Renal cortical epithelial cell (primary cell): ENCODE results near the gene SLC22A23. TPM values are rescaled to one million over a fixed set of nuclear protein-coding genes. Genes with fewer than 3 reads are reported as not detected.

Experiments
- DNase-seq: peaks from one replicate; pipeline ENCODE4 v3.0.0-alpha.2; 2011; ENCODE audit warnings: low read depth
- total RNA-seq: library from RNA; depleted of rRNA; stranded (reverse); fragments of >200 nt; gene quantifications from 2 replicates; pipeline ENCODE4 v1.2.3, GENCODE V29; 2014

Gene SLC22A23
- total RNA-seq, 1 donor from 2014 or later, result 2.4 TPM

DNA sequence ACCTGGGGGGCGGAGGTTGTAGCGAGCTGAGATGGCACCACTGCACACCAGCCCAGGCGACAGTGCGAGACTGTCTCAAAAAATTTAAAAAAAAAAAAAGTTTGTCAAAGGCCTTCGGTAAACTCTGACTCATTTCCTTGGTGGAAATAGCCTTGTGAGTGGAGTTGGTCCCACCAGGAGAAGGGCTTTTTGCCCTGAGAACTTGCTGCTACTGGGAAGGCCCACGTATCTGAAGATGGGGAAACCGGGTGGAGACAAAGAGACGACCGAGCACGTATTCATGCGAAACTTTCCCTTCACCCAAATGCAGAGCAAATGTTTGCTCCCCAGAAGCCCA, 51.7 kb downstream of the SLC22A23 start:
- DNase-seq, result no peak

DNA sequence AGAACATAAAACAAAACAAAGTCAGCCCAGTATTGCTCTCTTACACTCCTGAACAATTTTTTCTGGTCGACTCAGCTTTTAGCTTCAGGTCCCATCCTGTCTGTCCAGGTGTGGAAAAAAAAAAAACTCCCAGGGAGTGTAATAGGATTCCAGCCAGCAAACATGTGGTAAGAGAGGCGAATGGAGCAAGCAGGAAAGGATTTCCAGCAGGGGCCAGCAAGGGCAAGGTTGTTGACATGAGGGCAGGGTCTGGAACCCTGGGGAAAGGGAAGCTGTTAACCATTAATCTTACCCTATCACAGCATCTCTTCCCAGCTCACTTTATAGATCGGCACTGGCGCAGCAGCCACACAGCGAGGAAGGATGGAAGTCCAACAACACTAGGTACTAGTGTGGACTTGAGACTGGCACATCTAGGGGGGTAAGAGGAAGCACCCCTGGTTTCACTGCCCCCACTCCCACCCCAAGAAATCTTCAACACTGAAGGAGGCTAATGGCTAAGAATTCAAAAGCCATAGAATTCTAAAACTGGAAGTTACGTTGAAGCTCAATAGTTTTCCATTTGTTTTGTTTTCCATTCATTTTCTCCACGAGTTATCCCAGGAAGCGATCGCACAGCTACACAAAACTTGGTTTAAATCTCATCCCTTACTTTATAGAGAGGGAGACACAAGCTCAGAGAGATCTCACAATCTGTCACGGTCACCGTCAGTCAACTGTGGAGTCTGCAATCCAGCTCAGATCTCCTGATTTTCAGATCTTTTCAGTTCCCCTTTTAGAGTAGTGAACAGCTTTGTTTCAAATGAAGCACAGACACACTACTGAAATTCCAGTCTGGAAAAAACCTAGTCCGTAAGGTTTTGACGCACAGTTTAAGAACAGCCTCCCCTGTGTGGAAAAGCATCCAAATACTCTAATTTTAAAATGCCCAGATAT, 53.3 kb downstream of the SLC22A23 start:
- peak; percentile 91 for DNase-seq

DNA sequence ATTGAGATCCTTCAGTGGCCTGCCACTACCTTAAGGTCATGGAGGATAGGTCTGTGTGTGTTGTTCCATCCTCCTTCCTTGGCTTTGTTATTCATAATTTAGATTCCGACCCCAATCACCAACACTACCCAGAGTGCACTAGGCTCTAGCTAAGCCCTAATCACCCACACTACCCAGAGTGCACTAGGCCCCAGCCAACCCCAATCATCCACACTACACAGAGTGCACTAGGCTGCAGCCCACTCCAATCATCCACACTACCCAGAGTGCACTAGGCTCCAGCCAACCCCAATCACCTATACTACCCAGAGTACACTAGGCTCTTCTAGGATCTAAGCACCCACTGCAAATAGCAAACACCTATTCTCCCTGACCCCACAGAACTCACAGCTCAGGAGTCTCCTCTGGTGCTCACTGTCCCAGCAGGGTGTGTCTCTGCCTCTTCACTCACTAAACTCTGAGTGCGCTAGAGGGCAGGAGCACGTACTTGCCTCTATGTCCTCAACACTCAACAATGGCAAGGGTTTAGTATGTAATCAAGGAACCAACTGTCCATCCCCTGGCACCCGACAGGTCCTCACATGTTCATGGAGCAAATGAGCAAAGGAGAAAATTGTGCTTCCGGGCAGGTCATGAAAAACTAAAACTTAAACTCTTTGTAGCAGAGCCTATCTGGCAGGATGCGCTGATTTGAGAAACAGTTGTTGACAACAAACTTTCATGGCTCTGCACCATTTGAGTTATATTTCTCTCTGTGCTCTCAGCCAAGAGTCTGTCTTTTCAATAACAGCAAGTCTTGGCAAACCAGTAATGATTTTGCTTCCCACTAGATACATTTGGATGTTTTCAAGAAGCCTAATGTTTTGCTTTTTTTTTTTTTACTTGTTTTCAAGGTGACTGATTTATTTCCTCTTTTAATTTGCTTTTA, 54.3 kb downstream of the SLC22A23 start:
- no peak for DNase-seq

DNA sequence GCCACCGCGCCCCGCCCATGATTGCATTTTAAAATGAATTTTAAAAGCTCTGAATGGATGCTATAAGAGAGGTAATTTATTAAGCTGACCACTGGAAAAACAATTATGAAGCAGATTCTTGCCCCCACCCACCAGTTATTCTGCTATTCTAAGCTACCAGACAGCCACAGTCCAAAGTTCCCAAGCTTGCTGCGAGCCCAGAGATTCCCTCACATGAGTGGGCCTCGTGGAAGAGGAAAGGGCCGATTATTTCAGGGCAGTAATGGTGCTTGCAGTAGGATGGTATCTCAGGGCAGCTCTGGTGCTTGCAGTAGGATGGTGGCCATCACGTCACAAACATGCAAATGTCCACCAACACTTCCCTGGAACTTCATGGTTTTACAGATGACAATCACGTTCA, 56.7 kb downstream of the SLC22A23 start:
- DNase-seq, result no peak

DNA sequence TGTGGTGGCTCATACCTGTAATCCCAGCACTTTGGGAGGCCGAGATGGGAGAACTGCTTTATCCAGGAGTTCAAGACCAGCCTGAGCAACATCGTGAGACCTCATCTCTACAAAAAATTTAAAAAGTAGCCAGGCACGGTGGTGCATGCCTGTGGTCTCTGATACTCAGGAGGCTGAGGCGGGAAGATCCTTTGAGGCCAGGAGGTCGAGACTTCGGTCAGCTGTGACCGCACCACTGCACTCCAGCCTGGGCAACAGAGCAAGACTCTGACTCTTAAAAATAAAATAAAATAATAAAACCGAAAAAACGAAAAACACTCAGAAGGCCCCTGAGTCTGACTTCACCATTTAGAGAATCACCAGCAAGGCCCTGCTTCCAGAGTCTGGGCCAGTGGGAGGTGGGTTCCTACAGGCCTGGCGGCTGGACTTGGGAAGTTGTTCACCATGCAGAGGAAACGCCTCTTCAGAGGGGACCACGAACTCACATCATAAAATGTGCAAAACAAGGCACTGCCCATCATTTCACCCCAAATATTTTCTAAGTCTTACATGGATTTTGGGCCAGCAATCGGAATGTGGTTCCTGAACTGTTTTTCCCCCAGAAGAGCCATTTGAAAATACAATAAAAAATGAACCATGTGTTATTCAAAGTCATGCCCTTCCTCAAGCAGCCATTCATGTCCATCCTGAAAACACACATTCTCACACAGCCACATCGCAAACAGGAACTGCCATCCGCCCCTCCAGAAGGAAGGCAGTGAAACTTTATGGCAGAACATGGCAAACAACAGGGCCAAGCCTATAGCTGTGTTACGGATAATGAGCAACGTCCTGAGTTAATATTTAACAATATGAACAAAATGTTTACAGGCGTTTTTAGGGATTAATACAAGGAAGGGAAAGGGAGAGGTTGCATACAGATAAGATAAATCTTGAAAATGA, 57.8 kb downstream of the SLC22A23 start:
- DNase-seq, result no peak

DNA sequence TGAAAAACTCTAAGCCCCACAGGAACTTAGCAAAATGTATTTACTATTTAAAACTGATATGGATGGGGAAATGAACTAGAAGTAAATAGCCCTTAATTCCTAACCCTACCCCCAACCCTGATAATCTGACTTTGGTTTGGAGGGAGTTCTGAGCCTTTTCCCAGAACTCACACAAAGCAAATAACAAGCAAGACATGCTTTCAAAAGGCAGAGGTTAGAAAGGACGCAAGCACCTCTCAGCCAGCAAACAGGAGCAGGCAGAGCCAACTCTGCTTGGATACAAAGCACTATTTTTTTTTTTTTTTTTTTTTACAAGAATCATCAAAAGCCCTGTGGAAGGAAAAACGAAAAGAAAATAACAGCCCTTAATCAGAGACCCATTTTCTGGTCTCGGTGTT, 58.7 kb downstream of the SLC22A23 start:
- no peak for DNase-seq

DNA sequence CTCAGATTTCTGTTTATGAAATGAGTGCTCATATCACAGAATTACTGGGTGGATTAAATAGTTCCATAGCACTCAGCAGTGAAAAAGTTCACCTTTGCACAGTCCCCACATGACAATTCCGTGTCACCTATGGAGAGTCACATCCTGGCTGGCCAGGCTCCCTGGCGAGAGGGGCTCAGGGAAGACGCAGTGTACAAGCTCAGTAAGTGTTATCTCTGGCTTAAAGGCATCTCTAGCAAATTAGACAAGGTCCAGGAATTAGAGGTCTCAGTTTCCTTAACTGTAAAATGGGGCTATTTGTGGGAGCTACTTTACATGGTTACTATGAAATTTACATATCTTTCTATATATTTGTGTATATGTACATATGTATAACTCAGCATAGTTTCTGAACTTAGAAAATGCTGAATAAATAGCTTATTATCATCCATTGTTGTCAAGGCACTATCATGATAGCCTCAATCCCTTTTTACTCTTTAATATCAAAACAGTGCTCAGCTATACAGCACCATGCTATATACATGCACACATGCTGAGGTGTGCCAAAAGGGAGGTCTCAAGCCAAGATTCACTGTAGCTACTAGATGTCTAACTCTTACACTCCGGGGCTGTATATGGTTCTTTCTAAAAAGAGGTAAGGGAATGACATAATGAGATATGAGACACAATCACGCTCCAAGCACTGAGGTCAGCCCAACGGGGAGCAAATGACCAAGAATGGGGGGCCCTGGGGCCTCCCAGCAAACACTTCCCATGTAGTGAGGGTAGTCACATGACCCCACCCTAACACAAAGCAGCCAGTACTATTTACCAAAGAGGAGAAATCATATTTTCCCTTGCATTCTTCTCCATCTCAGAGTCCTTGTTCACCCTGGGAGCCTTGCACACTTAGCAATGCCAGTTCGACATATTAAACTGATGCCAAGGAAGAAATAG, 59.4 kb downstream of the SLC22A23 start:
- DNase-seq, result no peak

DNA sequence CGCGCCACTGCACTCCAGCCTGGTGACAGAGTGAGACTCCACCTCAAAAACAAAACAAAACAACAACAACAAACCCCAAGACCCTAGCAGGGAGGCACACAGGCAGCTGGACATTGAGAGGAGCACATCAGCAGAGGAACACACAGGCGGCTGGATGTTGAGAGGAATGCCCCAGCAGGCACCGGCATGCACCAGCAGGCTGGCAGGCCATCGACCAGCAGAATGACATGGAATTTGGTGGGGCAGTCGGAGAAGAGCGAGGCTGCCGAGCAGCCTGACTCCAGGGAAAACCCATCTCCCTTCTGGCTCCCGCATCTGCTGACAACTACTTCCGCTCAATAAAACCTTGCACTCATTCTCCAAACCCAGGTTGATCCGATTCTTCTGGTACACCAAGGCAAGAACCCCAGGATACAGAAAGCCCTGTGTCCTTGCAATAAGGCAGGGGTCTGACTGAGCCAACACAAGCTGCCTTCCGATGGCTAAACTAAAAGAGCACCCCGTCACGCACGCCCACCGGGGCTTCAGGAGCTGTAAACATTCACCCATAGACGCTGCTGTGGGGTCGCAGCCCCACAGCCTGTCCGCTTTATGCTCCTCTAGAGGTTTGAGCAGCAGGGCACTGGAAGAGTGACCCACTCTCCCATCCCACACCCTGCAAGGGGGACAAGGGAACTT, 60.2 kb downstream of the SLC22A23 start:
- no peak for DNase-seq

DNA sequence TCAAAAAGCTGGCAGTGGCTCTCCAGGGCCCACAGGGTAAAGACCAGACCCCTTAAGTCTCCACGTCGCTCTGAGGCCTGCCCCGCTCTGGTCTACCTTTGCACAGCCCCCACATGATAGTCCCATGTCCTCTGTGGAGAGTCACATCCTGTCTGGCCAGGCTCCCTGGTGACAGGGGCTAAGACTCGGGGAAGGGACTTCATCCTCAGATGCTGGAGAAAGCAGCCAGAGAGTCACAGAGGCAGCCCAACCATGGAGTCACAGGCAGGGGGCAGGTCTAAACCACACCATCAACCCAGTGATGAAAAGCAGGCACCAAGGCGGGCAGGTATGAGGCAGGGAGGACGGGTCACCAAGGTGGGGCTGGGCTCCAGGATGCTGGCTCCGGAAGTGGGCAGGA, 62.2 kb downstream of the SLC22A23 start:
- no peak for DNase-seq

DNA sequence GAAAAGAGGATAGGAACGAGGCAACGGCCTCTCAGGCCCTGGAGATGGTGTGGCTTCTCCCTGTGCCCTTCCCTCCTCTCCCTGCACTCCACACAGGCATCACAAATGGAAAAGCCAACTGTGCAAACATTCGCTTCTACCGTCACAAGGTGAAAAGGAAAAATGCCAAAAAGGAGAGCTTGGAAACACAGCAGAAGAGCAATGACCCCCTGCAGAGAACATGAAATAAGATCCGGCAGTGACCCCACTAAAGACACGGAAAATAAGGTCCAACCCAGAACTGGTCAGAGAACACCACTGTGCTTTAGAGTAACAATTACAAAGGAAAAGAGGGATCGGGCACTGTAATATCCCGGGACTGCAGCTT, 63.0 kb downstream of the SLC22A23 start:
- DNase-seq, result no peak

DNA sequence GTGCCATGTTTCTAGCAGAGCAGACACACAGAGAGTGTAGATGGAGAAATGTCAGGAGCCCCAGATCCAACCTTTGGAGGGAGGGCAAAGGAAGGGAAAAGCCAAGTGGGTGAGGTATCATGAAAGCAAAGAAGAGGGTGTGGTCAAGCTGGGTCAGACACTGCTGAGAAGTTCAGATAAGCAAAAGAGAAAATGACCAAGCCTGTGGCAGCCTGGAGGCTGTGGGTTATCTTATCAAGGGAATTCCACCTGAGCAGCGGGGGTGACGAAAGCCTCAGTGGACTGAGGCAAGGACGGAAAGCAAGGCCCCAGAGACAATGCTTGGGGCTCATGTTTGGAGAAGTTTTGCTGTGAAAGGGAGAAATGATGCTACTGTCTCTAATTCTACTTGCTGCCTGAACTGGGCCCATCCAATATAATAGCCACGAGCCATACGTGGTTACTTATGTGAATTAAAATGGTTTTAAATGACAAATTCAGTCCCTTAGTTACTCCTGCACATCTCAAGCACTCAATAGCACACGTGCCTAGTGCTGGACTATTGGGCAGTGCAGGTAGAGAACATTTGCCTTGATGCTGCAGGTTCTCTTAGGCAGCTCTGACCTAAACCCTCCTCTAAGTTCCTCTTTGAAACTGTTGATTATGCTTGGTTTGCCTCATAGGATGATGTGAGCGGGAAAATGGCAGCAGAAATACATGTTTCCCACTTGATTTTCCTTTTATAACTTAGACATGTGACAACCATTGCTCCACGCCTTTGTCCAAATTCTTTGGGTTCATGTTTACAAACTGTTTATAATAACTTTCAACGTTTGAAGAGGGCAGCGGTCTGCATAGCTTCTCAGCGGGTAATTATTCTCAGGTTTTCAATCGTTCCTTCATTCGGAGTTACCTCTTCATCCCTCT, 63.7 kb downstream of the SLC22A23 start:
- no peak for DNase-seq

DNA sequence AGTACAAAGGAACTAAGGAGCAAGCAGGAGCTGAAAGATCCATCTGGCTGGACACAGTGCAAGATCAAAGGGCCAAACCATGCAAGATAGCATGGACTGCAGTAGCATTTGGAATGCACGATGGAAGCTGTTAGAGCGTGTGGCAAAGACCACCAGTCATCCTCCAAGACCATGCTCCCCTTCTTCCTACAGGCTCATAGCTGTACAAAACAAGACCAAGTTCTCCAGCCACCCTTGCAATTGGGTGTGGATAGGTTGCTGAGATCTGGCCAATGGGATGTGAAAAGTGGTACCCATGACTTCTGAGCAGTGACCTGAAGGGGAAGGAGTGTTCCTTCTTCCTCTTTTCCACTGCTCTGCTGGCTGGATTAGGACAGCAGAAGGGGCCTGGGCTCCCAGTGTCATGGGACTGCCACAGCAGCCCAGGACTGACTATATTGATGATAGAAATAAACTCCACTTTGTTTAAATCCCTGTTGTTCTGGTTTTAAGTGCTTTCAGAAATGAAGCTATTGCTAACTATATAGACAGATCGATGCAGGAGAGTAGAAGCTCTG, 64.9 kb downstream of the SLC22A23 start:
- no peak for DNase-seq

DNA sequence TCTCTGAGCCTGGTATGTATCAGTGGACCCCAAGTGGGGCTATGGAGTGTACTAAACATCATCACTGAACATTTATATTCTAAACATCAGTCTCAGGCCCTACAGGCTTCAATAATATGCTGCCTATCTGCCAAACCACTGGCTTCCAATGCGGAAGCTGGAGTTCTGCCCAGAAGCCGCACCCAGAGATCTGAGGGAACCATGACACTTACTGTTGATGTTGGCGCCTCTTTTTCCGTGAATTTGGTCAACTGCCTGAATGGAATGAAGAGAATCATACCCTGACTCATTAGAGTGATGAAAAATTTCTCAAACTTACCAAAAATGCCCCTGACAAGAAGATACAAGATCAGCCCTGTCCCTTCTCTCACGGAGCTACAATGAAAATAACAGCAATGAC, 66.2 kb downstream of the SLC22A23 start:
- no peak for DNase-seq

DNA sequence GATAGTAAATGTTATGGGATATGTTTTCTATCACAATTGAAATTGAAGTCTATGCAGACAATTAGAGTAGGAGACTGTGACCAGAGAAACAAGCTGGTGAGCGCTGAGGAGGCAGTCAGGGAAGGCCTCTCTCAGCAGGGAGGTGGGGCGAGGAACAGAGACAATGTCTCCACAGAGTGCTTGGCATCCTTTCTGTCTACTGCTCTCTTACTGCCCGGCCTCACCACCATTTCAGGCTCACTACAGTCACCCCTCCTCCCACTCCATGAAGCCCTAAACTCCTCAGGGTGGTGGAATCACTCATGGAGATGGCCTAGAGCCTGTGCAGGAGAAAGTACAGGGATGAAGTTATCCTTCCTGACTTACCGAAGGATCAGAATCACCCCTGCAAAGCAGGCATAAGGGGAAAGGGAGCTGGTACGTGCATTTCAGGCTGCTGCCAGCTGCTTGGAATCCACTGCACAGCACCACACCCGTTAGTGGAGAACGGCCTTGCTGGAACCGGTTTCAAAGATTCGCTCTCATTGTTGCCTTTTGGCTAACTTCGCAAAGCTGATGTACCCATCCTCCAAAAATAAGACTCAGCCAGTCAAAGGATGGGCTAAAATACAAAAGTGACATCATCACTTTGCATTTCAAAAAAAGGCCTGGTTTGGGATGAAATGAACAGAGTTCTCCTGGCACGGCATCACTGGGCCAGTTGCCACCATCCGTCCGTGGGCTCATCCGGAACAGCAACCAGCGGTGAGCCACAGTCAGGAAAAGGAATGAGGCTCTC, 67.3 kb downstream of the SLC22A23 start:
- no peak for DNase-seq

DNA sequence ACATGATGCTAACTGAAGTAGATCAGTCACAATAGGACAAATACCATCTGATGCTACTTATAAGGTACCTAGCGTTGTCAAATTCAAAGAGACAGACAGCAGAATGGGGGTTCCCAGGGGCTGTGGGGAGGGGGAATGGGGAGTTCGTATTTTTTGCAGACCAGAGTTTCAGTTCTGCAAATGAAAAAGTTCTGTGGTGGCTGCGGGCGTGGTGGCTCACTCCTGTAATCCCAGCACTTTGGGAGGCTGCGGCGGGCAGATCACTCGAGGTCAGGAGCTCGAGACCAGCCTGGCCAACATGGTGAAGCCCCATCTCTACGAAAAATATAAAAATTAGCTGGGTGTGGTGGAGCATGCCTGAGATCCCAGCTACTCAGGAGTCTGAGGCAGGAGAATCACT, 68.1 kb downstream of the SLC22A23 start:
- DNase-seq, result no peak

DNA sequence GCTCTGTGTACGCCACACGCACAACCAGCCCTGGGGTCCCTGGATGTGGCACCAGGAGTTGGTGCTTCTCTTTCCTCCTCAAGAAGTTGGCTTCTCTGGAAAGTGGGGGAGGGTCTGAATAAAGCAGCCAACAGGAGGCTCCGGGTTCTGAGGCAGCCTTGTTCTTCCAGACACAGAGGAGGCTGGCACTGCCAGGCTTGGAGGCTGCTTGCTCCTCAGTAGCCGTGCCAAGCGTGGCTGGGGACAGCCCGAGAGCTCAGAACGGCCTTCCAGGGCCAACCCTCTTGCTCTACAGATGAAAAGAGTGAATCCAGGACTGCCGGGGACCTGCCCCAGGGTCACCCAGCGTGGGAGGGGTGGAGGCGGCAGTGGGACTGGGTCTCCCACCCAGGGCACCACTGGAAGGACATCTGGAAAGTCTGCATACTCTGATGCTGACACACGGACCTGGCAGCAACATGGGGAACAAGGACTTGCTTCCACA, 70.4 kb downstream of the SLC22A23 start:
- no peak for DNase-seq

DNA sequence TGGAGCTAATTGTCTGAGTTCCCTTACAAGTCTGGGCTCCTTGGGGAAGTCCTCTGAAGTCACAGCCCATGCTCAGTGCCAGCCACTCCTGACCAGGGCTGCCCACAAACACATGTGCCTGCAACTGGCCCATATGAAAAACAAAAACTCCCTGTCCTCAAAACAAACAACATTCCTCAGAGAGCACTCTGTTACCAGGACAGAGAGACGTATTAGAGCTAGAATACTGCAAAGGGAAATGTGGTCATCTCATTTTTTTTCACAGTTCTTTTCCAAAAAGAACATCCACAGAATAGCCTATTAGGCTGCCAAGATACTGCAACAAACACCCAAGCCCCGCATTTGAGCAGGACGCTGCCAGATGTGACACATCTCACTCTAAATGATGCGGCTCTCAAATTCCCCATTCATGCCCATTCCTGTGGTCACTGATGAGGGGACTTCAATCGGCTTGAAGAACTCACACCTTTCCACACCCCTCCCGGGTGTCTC, 71.1 kb downstream of the SLC22A23 start:
- no peak for DNase-seq
